ENCODE measurements around the gene CACUL1. TPM values are rescaled to one million over a fixed set of nuclear protein-coding genes. Genes with fewer than 3 reads are reported as not detected.

The CACUL1 gene
- total RNA-seq, 2 experiments from 2014 or later, result 12.0 to 27.6 TPM

GRCh38 chr10:118763202-118763988 is 8.6 kb upstream of the CACUL1 start:
- H3K36me3 ChIP-seq (ENCODE audit: insufficient read depth, low read length), result no peaks in the 10 kb centered on the region
- CTCF ChIA-PET (ENCODE audit: unreplicated experiment), result no interaction called here
- TF ChIP-seq CTCF (conservative IDR thresholded peaks at IDR 0.05; ENCODE audit: low read length), result no peak
- no peak for TF ChIP-seq EZH2phosphoT487 (IDR thresholded peaks at IDR 0.05; ENCODE audit: borderline replicate concordance, low read depth, low read length)
- H3K4me2 ChIP-seq (ENCODE audit: low read length), result no peak overlapping the region
- H3K4me1 ChIP-seq (ENCODE audit: insufficient read depth, low read length, poor library complexity, severe bottlenecking), result no peaks in the 10 kb centered on the region
- no TSS peak for BruUV-seq (replicated peaks)
- H3K9me2 ChIP-seq (ENCODE audit: insufficient read depth, low read length), result no peaks in the 10 kb centered on the region
- no peak for DNase-seq (ENCODE audit: low spot score)
- no peak overlapping the region for H3K4me3 ChIP-seq (ENCODE audit: low read depth, low read length, poor library complexity, severe bottlenecking)
- intact Hi-C loops (cut with micrococcal nuclease; ENCODE audit: unreplicated experiment), result no loop called here
- H3K9me3 ChIP-seq (ENCODE audit: low read length), result no peaks in the 10 kb centered on the region
- H3K79me2 ChIP-seq (ENCODE audit: insufficient read depth, low read depth, low read length), result no peaks in the 10 kb centered on the region
- H4K20me1 ChIP-seq (ENCODE audit: insufficient read depth, low read length), result no peaks in the 10 kb centered on the region
- POLR2A ChIA-PET, result interaction anchor here (0.6 to 1.0 kb wide), 2 partner anchors 9 to 184 kb away, joined by 3 to 4 read pairs; partner anchors contain the start of gene CACUL1
- no peak overlapping the region for H2AFZ ChIP-seq (ENCODE audit: low read length)
- no peak overlapping the region for H3K27ac ChIP-seq (ENCODE audit: low read depth, low read length, poor library complexity, severe bottlenecking)

DNA sequence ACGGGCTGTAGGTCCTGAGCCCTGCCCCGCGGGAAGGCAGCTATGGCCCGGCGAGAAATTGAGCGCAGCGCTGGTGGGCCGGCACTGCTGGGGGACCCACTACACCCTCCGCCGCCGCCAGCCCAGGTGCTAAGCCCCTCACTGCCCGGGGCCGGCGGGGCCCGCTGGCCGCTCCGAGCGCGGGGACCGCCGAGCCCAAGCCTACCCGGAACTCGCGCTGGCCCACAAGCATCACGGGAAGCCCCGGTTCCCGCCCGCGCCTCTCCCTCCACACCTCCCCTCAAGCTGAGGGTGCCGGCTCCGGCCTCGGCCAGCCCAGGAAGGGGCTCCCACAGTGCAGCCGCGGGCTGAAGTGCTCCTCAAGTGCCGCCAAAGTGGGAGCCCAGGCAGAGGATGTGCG is 5.5 kb upstream of the CACUL1 start:
- CTCF ChIA-PET (ENCODE audit: unreplicated experiment), result no interaction called here
- no peaks in the 10 kb centered on the region for H3K79me2 ChIP-seq (ENCODE audit: insufficient read depth, low read depth, low read length)
- no peak overlapping the region for H3K4me2 ChIP-seq (ENCODE audit: low read length)
- no peak overlapping the region for H3K4me3 ChIP-seq (ENCODE audit: low read depth, low read length, poor library complexity, severe bottlenecking)
- TF ChIP-seq CTCF (conservative IDR thresholded peaks at IDR 0.05; ENCODE audit: low read length) (no peak), EZH2phosphoT487 (IDR thresholded peaks at IDR 0.05; ENCODE audit: borderline replicate concordance, low read depth, low read length) (no peak)
- BruUV-seq (replicated peaks), result no TSS peak
- DNase-seq (ENCODE audit: low spot score), result no peak
- H3K27ac ChIP-seq (ENCODE audit: low read depth, low read length, poor library complexity, severe bottlenecking), result no peak overlapping the region
- H4K20me1 ChIP-seq (ENCODE audit: insufficient read depth, low read length), result no peaks in the 10 kb centered on the region
- no peaks in the 10 kb centered on the region for H3K9me2 ChIP-seq (ENCODE audit: insufficient read depth, low read length)
- H3K4me1 ChIP-seq (ENCODE audit: insufficient read depth, low read length, poor library complexity, severe bottlenecking), result peaks cover 12% of the 10 kb centered on the region
- POLR2A ChIA-PET, result interaction anchor here (0.8 kb wide), 1 partner anchor 25 kb away, joined by 3 read pairs; no protein-coding TSS in a partner anchor
- H3K9me3 ChIP-seq (ENCODE audit: low read length), result no peaks in the 10 kb centered on the region
- intact Hi-C loops (cut with micrococcal nuclease; ENCODE audit: unreplicated experiment), result no loop called here
- no peaks in the 10 kb centered on the region for H3K36me3 ChIP-seq (ENCODE audit: insufficient read depth, low read length)
- no peak overlapping the region for H2AFZ ChIP-seq (ENCODE audit: low read length)

DNA sequence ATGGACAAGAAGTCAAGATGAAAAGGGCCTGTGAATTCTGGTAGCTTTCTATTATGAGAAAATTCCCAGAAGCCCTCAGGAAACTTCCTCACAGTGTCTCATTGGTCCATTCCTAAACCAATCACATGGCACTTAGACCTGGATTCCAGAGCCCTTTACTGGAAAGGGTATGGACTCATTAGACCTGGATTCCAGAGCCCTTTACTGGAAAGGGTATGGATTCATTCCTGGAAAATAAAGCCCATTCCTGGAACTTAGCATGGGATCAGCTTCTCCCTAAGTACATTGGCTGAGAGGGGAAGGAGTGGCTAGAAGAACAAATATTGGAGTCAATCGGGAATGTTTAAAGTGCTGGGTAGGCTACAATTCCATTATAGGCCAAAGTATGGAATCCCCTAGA is 3.7 kb upstream of the CACUL1 start:
- Histone ChIP-seq H4K20me1 (ENCODE audit: insufficient read depth, low read length) (peaks cover 7% of the 10 kb centered on the region), H3K9me3 (ENCODE audit: low read length) (no peaks in the 10 kb centered on the region), H3K4me3 (ENCODE audit: low read depth, low read length, poor library complexity, severe bottlenecking) (no peak overlapping the region), H3K79me2 (ENCODE audit: insufficient read depth, low read depth, low read length) (peaks cover 10% of the 10 kb centered on the region), H2AFZ (ENCODE audit: low read length) (no peak overlapping the region), H3K4me2 (ENCODE audit: low read length) (no peak overlapping the region), H3K9me2 (ENCODE audit: insufficient read depth, low read length) (no peaks in the 10 kb centered on the region), H3K27ac (ENCODE audit: low read depth, low read length, poor library complexity, severe bottlenecking) (no peak overlapping the region), H3K36me3 (ENCODE audit: insufficient read depth, low read length) (no peaks in the 10 kb centered on the region), H3K4me1 (ENCODE audit: insufficient read depth, low read length, poor library complexity, severe bottlenecking) (peaks cover 14% of the 10 kb centered on the region)
- POLR2A ChIA-PET, result interaction anchor here (0.6 kb wide), 1 partner anchor 324 kb away, joined by 4 read pairs; no protein-coding TSS in a partner anchor
- TF ChIP-seq CTCF (conservative IDR thresholded peaks at IDR 0.05; ENCODE audit: low read length) (no peak), EZH2phosphoT487 (IDR thresholded peaks at IDR 0.05; ENCODE audit: borderline replicate concordance, low read depth, low read length) (no peak)
- DNase-seq (ENCODE audit: low spot score), result no peak
- no TSS peak for BruUV-seq (replicated peaks)
- CTCF ChIA-PET (ENCODE audit: unreplicated experiment), result no interaction called here
- intact Hi-C loops (cut with micrococcal nuclease; ENCODE audit: unreplicated experiment), result loop anchor here (5.0 to 10.0 kb wide), 3 partner anchors 269 to 836 kb away; partner anchors contain the start of genes NANOS1 and TIAL1
